Vagina (tissue), 2 donors: Measurements from ENCODE around the gene ADGRL2.

Source experiments
- POLR2A ChIP-seq, 2 donors: fragments of 450-650 bp; IDR thresholded peaks; one replicate each; pipeline ENCODE4 v1.6.1; 2017; ENCODE audit warnings: antibody characterized with exemption in 2 of 2, mild to moderate bottlenecking in 2 of 2, moderate library complexity in 2 of 2
- TF ChIP-seq, protein P1 (sequence below), 3 experiments: fragments of 450-650 bp in 2 of 3; fragments of 200-600 bp in 1 of 3; sonication (generic) in 1 of 3; IDR thresholded peaks; one replicate each; pipeline ENCODE4 v1.5.1; 2017 to 2019; ENCODE audit warnings: antibody characterized with exemption in 3 of 3, mild to moderate bottlenecking in 2 of 3, moderate library complexity in 2 of 3

DNA sequence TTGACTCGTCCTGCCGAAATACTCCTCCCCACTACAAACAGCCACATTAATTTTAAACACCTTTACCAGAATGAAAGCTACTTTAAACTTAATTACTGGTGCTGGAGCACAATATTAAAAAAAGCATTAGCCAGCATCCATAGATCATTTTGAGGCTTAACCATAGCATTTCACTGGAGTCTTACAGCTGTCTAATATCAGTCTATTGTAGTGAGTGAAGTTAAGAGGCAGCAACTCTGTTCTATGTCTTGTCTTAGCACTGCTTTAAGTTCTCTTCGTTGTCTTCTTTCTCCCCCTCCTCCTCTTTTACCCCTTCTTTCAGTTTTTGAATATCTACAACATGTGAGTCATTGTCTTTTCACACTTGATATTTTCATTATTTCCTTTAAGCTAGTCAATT is 49.3 kb downstream of the ADGRL2 start:
- TF ChIP-seq, protein P1, sequence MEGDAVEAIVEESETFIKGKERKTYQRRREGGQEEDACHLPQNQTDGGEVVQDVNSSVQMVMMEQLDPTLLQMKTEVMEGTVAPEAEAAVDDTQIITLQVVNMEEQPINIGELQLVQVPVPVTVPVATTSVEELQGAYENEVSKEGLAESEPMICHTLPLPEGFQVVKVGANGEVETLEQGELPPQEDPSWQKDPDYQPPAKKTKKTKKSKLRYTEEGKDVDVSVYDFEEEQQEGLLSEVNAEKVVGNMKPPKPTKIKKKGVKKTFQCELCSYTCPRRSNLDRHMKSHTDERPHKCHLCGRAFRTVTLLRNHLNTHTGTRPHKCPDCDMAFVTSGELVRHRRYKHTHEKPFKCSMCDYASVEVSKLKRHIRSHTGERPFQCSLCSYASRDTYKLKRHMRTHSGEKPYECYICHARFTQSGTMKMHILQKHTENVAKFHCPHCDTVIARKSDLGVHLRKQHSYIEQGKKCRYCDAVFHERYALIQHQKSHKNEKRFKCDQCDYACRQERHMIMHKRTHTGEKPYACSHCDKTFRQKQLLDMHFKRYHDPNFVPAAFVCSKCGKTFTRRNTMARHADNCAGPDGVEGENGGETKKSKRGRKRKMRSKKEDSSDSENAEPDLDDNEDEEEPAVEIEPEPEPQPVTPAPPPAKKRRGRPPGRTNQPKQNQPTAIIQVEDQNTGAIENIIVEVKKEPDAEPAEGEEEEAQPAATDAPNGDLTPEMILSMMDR (IDR thresholded peaks at IDR 0.05): no peak
- TF ChIP-seq POLR2A (IDR thresholded peaks at IDR 0.05): no peak
